HG03039 (cell line): ENCODE data around the gene TJP1.
"Not testable (repeated sequence)": the region's sequence is repeated elsewhere in the genome, so short reads cannot be mapped to it uniquely, and the experiment has no call there.

Experiments
- ATAC-seq: cut with Tn5 transposase; IDR thresholded peaks from one replicate; pipeline ENCODE4 v1.9.1; 2021; ENCODE audit warnings: mild to moderate bottlenecking, moderate library complexity; ENCODE audit not compliant: unreplicated experiment

TJP1 gene

GRCh38 chr15:29840054-29840453 lies 17.8 kb upstream of the TJP1 start:
- no peak for ATAC-seq

GRCh38 chr15:29838352-29839010 lies 16.2 kb upstream of the TJP1 start:
- ATAC-seq, result no peak

- no peak for ATAC-seq
Measured at GRCh38 chr15:29835301-29835700, 13.0 kb upstream of the TJP1 start.

- ATAC-seq, result no peak
Measured at GRCh38 chr15:29832709-29833108, 10.4 kb upstream of the TJP1 start.

GRCh38 chr15:29826908-29827820 lies 4.9 kb upstream of the TJP1 start:
- no peak for ATAC-seq

- no peak for ATAC-seq
Measured at GRCh38 chr15:29825227-29825626, 3.0 kb upstream of the TJP1 start.

GRCh38 chr15:29822684-29823459 lies 604 bp upstream of the TJP1 start:
- ATAC-seq, result no peak

GRCh38 chr15:29821416-29822099 lies 710 bp downstream of the TJP1 start:
- ATAC-seq, result no peak

GRCh38 chr15:29820394-29821154 lies 1.7 kb downstream of the TJP1 start:
- ATAC-seq, result no peak

- no peak for ATAC-seq
Measured at GRCh38 chr15:29819979-29820378, 2.3 kb downstream of the TJP1 start.

GRCh38 chr15:29818141-29818540 lies 4.1 kb downstream of the TJP1 start:
- no peak for ATAC-seq

GRCh38 chr15:29817455-29817854 lies 4.8 kb downstream of the TJP1 start:
- ATAC-seq, result not testable (repeated sequence)

- no peak for ATAC-seq
Measured at GRCh38 chr15:29815000-29815710, 7.1 kb downstream of the TJP1 start.

- ATAC-seq, result no peak
Measured at GRCh38 chr15:29813009-29813408, 9.3 kb downstream of the TJP1 start.

- ATAC-seq, result no peak
Measured at GRCh38 chr15:29812384-29812694, 9.9 kb downstream of the TJP1 start.

- no peak for ATAC-seq
Measured at GRCh38 chr15:29811691-29812383, 10.4 kb downstream of the TJP1 start.

GRCh38 chr15:29805708-29806104 lies 16.6 kb downstream of the TJP1 start:
- no peak for ATAC-seq

- no peak for ATAC-seq
Measured at GRCh38 chr15:29805043-29805707, 17.1 kb downstream of the TJP1 start.

GRCh38 chr15:29802411-29802810 lies 19.9 kb downstream of the TJP1 start:
- ATAC-seq, result no peak
